Vagina (tissue), 2 donors: Measurements from ENCODE around the gene BBS2. TPM values are rescaled to one million over a fixed set of nuclear protein-coding genes. Genes with fewer than 3 reads are reported as not detected.
A peak's percentile ranks its signal among the peaks of the same experiment; 100 is the strongest.

Source experiments
- DNase-seq, 2 donors: peaks; one replicate each; pipeline ENCODE4 v3.0.0-alpha.2; 2017; ENCODE audit errors: extremely low spot score in 2 of 2
- H3K27ac ChIP-seq: fragments of 200-600 bp; sonication (generic); one replicate; pipeline ENCODE4 v1.5.1; 2019
- H3K27me3 ChIP-seq: fragments of 200-600 bp; sonication (generic); one replicate; pipeline ENCODE4 v1.5.1; 2019
- H3K36me3 ChIP-seq, 2 donors: fragments of 200-600 bp; sonication (generic); one replicate each; pipeline ENCODE4 v1.5.1; 2017 to 2019
- H3K4me1 ChIP-seq: fragments of 200-600 bp; sonication (generic); one replicate; pipeline ENCODE4 v1.5.1; 2019
- H3K4me3 ChIP-seq, 2 donors: fragments of 200-600 bp; sonication (generic); 1 replicate in 1 of 2; 2 replicates in 1 of 2; pipeline ENCODE4 v1.5.1; 2016 to 2019
- H3K9me3 ChIP-seq: fragments of 200-600 bp; sonication (generic); one replicate; pipeline ENCODE4 v1.5.1; 2019
- POLR2A ChIP-seq, 2 donors: fragments of 450-650 bp; IDR thresholded peaks; one replicate each; pipeline ENCODE4 v1.6.1; 2017; ENCODE audit warnings: antibody characterized with exemption in 2 of 2, mild to moderate bottlenecking in 2 of 2, moderate library complexity in 2 of 2
- POLR2AphosphoS5 ChIP-seq, 2 donors: sonication (generic); formaldehyde crosslinking; IDR thresholded peaks; one replicate each; pipeline ENCODE4 v1.9.0; 2017; ENCODE audit warnings: antibody characterized with exemption in 2 of 2, mild to moderate bottlenecking in 2 of 2, low read depth in 1 of 2; ENCODE audit not compliant: insufficient read depth in 1 of 2
- intact Hi-C: fragments of 100-400 bp; cut with DNase I; formaldehyde crosslinking; loops from one replicate; pipeline ENCODE4 v1.15.1; 2023
- total RNA-seq: library from RNA; depleted of rRNA; stranded (reverse); fragments of >200 nt; gene quantifications from one replicate; pipeline ENCODE4 v1.2.3, GENCODE V29; 2016
- TF ChIP-seq, protein P1 (sequence below), 3 experiments: fragments of 450-650 bp in 2 of 3; fragments of 200-600 bp in 1 of 3; sonication (generic) in 1 of 3; IDR thresholded peaks; one replicate each; pipeline ENCODE4 v1.5.1; 2017 to 2019; ENCODE audit warnings: antibody characterized with exemption in 3 of 3, mild to moderate bottlenecking in 2 of 3, moderate library complexity in 2 of 3

Gene BBS2
- total RNA-seq, 1 donor from 2014 or later = 89.9 TPM

DNA sequence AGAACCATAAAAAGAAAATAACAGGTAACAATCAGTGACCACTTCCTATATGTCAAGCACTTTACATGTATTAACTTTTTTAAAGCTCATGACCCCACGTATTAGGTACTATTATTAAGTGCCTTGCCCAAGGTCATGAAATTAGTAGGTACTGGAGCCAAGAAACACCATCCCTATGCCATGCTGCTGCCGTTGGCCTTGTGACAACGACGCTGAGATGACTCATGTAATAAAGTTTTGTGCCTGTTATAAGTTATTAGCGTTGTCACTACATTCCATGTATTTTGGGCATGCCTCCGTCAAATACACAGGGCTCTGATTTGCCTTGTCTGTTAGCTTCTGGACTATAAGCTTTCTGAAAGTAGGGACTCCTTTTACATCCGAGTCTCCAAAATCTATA is 1.4 kb downstream of the BBS2 start:
- H3K27me3 ChIP-seq = no peaks in the 10 kb centered on the region
- H3K4me1 ChIP-seq = peaks cover 55% of the 10 kb centered on the region
- TF ChIP-seq, protein P1, sequence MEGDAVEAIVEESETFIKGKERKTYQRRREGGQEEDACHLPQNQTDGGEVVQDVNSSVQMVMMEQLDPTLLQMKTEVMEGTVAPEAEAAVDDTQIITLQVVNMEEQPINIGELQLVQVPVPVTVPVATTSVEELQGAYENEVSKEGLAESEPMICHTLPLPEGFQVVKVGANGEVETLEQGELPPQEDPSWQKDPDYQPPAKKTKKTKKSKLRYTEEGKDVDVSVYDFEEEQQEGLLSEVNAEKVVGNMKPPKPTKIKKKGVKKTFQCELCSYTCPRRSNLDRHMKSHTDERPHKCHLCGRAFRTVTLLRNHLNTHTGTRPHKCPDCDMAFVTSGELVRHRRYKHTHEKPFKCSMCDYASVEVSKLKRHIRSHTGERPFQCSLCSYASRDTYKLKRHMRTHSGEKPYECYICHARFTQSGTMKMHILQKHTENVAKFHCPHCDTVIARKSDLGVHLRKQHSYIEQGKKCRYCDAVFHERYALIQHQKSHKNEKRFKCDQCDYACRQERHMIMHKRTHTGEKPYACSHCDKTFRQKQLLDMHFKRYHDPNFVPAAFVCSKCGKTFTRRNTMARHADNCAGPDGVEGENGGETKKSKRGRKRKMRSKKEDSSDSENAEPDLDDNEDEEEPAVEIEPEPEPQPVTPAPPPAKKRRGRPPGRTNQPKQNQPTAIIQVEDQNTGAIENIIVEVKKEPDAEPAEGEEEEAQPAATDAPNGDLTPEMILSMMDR (IDR thresholded peaks at IDR 0.05) = no peak
- no peak for TF ChIP-seq POLR2AphosphoS5 (IDR thresholded peaks at IDR 0.05; ENCODE audit: insufficient read depth in 1 of 2, low read depth in 1 of 2)
- TF ChIP-seq POLR2A (IDR thresholded peaks at IDR 0.05) = no peak
- intact Hi-C loops = loop anchor here (10.0 kb wide), 1 partner anchor 186 kb away; no protein-coding TSS in a partner anchor
- no peaks in the 10 kb centered on the region for H3K9me3 ChIP-seq
- no peaks in the 10 kb centered on the region for H3K36me3 ChIP-seq
- peak overlapping the region; percentile 91 for H3K27ac ChIP-seq
- peak overlapping the region in 1 of 2 donors; percentile 79 for H3K4me3 ChIP-seq
- DNase-seq = no peak

DNA sequence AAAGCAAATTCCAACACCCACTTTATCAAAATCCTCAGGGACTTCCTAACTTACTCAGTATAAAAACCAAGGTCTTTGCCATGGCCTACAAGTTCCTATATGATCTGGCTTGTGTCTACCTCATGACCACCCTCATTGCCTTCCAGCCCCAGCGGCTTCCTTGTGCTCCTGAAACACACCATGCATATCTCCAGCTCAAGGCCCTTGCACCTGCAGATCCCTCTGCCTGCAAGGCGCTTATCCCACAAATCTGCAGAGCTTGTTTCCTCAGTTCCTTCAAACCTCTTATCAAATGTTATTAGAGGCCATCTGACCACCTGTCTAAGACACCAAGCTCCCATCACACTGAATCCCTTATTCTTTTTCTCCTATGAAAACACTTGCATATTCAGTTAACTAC is 2.6 kb downstream of the BBS2 start:
- no peaks in the 10 kb centered on the region for H3K9me3 ChIP-seq
- H3K27ac ChIP-seq = peak overlapping the region; percentile 91
- no peak overlapping the region for H3K4me3 ChIP-seq
- H3K27me3 ChIP-seq = no peaks in the 10 kb centered on the region
- peaks cover 55% of the 10 kb centered on the region for H3K4me1 ChIP-seq
- H3K36me3 ChIP-seq = no peaks in the 10 kb centered on the region
- no peak for DNase-seq
- intact Hi-C loops = loop anchor here (10.0 kb wide), 1 partner anchor 188 kb away; no protein-coding TSS in a partner anchor
- TF ChIP-seq, protein P1 (IDR thresholded peaks at IDR 0.05) = no peak
- TF ChIP-seq POLR2AphosphoS5 (IDR thresholded peaks at IDR 0.05; ENCODE audit: insufficient read depth in 1 of 2, low read depth in 1 of 2) (no peak), POLR2A (IDR thresholded peaks at IDR 0.05) (no peak)

DNA sequence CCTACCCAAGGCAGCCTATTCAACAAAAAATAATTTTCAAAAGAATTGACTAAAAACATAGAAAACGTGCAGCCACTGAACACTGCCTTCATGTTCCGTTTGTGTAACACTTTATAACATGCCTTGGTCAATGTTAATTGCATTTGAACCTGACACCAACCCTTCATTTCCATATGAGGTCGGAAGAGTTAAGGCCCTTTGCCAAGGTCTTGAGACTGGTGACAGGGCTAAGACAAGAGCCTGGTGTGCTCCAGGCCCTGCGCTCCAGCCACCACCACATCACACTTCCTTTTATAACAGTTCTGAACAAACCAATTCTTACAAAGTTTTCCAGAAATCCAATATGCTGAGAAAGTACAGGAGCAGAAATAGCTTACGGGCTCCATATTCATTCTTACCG is 4.2 kb downstream of the BBS2 start:
- DNase-seq = no peak
- Histone ChIP-seq H3K4me3 (no peak overlapping the region), H3K27me3 (no peaks in the 10 kb centered on the region), H3K9me3 (no peaks in the 10 kb centered on the region), H3K36me3 (peaks cover 0 to 8% of the 10 kb centered on the region in 2 donors), H3K27ac (peak overlapping the region; percentile 91), H3K4me1 (peaks cover 54% of the 10 kb centered on the region)
- TF ChIP-seq, protein P1 (IDR thresholded peaks at IDR 0.05) = no peak
- no peak for TF ChIP-seq POLR2A (IDR thresholded peaks at IDR 0.05)
- TF ChIP-seq POLR2AphosphoS5 (IDR thresholded peaks at IDR 0.05; ENCODE audit: insufficient read depth in 1 of 2, low read depth in 1 of 2) = no peak
- intact Hi-C loops = loop anchor here (10.0 kb wide), 1 partner anchor 189 kb away; no protein-coding TSS in a partner anchor

DNA sequence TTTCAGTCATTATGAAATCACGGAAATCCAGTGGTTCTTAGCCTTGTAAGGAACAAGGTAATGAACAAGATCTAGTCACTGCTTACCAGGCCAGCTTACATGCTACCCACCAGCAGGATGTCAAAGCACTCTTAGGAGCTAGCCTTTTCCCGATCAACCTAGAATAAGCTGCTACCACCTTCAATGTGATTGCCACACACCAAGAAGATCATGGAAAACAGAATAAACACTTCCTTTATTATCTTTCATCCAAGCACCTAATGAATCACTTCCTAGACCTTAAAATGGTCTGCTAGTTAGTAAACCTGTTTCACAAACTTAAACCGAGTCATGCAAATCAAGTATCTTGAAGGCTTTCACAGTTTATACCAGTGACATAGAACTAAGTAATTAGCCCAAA is 5.0 kb downstream of the BBS2 start:
- no peak for DNase-seq
- H3K27ac ChIP-seq = peak overlapping the region; percentile 21
- H3K4me1 ChIP-seq = peaks cover 48% of the 10 kb centered on the region
- H3K9me3 ChIP-seq = no peaks in the 10 kb centered on the region
- no peaks in the 10 kb centered on the region for H3K27me3 ChIP-seq
- intact Hi-C loops = loop anchor here (10.0 kb wide), 1 partner anchor 190 kb away; no protein-coding TSS in a partner anchor
- no peak overlapping the region for H3K4me3 ChIP-seq
- TF ChIP-seq, protein P1 (IDR thresholded peaks at IDR 0.05) = no peak
- peaks cover 0 to 16% of the 10 kb centered on the region in 2 donors for H3K36me3 ChIP-seq

DNA sequence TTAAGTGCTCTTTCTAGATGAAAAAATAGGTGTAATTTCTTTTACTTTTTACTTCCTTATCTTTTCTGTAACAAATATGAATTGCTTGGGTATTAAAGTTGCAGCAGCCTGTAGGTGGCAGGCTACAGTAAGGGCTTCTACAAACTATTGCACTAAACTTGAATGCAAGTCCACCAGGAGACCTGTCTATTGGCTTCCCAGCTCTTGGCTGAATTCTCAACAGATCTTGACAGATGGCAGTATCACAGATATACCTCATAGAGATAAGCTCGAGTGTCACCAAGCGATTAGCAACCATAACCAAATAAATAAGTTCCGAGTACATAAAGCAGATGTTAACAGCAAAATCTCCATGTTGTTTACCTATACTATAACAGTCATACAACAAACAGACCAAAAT is 5.9 kb downstream of the BBS2 start:
- no peak for DNase-seq
- Histone ChIP-seq H3K4me3 (no peak overlapping the region), H3K9me3 (no peaks in the 10 kb centered on the region), H3K27me3 (no peaks in the 10 kb centered on the region), H3K36me3 (peaks cover 0 to 25% of the 10 kb centered on the region in 2 donors), H3K27ac (peak overlapping the region; percentile 21), H3K4me1 (peaks cover 44% of the 10 kb centered on the region)
- TF ChIP-seq, protein P1 (IDR thresholded peaks at IDR 0.05) = peak; percentile 43 to 51 (median 50)
- TF ChIP-seq POLR2A (IDR thresholded peaks at IDR 0.05) (no peak), POLR2AphosphoS5 (IDR thresholded peaks at IDR 0.05; ENCODE audit: insufficient read depth in 1 of 2, low read depth in 1 of 2) (peak in 1 of 2 donors; percentile 75)
- intact Hi-C loops = loop anchor here (10.0 kb wide), 1 partner anchor 191 kb away; no protein-coding TSS in a partner anchor
